GM12874 (cell line): ENCODE data around the gene USB1.

Experiments
- CTCF ChIP-seq: IDR thresholded peaks from 2 replicates; pipeline ENCODE4 v1.5.1; 2011; ENCODE audit warnings: low read depth, mild to moderate bottlenecking, control low read depth, low read length, moderate library complexity; ENCODE audit not compliant: insufficient read depth

USB1 gene

GRCh38 chr16:57962046-57962445, 39.2 kb upstream of the USB1 start:
- TF ChIP-seq CTCF, result no peak

DNA sequence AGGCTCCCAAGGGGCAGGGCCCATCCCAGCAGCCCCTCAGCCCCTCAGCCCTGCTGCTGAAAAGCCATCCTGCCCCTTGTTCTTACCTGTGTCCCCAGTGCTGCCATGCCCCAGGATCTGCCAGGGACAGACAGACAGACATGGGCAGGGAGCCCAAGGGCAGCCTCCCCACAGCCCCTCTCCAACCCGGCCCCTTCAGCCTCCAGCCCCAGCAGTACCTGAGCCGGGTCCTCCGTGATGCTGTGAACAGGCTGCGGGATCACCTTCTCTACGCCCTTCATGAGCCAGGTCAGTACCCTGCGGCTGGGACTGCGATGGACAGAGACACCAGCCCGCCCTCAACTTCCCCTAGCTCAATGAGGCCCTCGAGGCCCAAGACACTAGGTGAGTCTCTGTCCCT, 38.5 kb upstream of the USB1 start:
- no peak for TF ChIP-seq CTCF

DNA sequence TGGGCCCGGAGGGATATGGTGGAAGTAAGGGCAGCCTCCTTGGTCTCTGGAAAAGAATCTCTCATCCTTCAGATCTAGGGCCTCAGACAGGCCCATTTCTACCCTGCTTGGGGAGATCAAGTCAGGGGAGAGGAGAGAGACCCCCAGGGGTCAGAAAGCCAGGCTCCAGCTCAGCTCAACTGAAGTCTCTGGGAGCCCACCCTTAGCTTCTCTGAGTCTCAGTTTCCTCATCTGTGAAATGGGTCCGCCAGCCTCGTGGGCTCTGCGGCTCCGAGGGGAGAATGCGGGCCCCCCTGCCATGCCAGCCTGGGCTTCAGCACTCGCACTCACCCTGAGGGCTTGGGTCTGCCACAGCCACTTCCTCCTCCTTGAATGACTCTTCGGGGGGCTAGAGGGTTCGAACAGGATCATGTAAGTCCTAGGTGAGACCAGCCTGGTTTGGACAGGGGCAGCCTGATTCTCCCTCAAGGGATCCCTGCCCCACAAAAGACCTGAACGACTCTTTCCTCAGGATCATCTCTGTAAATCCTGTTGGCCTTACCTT, 37.0 kb upstream of the USB1 start:
- TF ChIP-seq CTCF, result no peak

DNA sequence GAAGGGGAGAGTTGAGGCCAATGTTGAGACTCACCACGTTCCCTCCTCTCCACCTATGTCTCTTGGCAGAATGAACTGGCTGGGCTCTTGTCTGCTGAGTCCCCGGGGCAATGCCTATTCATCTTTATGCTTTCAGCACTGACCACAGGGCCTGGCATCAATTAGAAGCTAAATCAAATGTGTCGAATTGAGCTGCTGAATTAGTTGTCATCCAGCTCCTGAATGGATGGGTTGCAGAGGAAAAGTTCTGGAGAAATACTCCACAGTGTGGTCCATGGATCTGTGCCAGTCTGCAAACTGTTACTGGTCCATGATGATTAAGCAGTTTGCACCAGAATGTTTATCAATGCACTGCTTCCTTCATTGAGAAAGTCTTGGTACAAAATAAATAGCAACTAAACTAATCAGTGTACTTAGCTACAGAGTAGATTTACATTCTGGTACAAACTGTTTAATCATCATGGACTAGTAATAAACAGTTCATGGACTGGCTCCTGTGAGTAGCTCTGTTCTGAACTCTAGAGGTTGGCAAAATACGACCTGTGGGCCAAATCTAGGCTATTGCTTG, 34.9 kb upstream of the USB1 start:
- no peak for TF ChIP-seq CTCF

DNA sequence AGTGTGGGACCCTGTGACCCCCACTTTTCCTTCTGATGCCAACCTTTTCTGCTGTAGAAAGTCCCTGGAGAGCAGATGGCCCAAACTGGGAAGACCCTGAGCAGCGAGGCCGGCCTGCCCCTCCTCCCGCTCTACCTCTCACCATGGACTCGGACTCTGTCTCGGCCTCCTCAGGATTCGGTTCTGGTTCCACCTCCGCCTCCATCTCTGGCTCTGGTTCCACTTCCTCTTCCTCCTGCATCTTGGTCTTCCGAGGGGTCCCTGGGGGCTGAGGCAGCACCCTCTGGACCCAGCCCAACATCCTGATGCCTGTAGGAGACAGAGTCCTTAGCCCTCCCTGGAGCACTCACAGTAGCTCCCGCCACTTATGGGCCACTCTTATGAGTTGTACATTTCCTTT, 34.2 kb upstream of the USB1 start:
- TF ChIP-seq CTCF, result no peak

- no peak for TF ChIP-seq CTCF
These were observed 33.3 kb upstream of the USB1 start for GRCh38 chr16:57967916-57968315.

GRCh38 chr16:57969451-57970123, 31.6 kb upstream of the USB1 start:
- TF ChIP-seq CTCF, result no peak
